Left lung (tissue), 10 donors: ENCODE data around the gene KDF1. TPM values are rescaled to one million over a fixed set of nuclear protein-coding genes. Genes with fewer than 3 reads are reported as not detected.
"Not testable (repeated sequence)": the region's sequence is repeated elsewhere in the genome, so short reads cannot be mapped to it uniquely, and the experiment has no call there.

Experiments
- ATAC-seq: fragments of 200-7000 bp; cut with Tn5 transposase; one replicate; pipeline ENCODE4 v1.9.1; 2020; ENCODE audit warnings: moderate library complexity
- DNase-seq, 4 donors: peaks; one replicate each; pipeline ENCODE4 v3.0.0-alpha.2; 2013 to 2020
- H3K27ac ChIP-seq, 2 donors: fragments of 200-600 bp; sonication (generic) in 1 of 2; one replicate each; pipeline versions ENCODE4 v1.5.0 to v1.8.0; 2020 to 2021
- H3K27me3 ChIP-seq, 2 donors: fragments of 200-600 bp; sonication (generic) in 1 of 2; one replicate each; pipeline versions ENCODE4 v1.5.0 to v1.8.0; 2020 to 2021
- H3K36me3 ChIP-seq, 2 donors: fragments of 200-600 bp; sonication (generic) in 1 of 2; one replicate each; pipeline versions ENCODE4 v1.5.0 to v1.8.0; 2020 to 2021
- H3K4me1 ChIP-seq, 2 donors: fragments of 200-600 bp; one replicate each; pipeline ENCODE4 v1.8.0; 2021
- H3K4me3 ChIP-seq, 2 donors: fragments of 200-600 bp; sonication (generic) in 1 of 2; one replicate each; pipeline versions ENCODE4 v1.5.0 to v1.8.0; 2020 to 2021; ENCODE audit warnings: mild to moderate bottlenecking in 1 of 2
- H3K9me3 ChIP-seq, 2 donors: fragments of 200-600 bp; sonication (generic) in 1 of 2; one replicate each; pipeline versions ENCODE4 v1.5.0 to v1.8.0; 2020 to 2021
- intact Hi-C, 2 donors: fragments of 100-400 bp; cut with DNase I; formaldehyde crosslinking; loops; one replicate each; pipeline versions ENCODE4 v1.11.2 to v1.14.2; 2022
- polyA plus RNA-seq, 6 donors: library from polyadenylated mRNA; unstranded; fragments of 120-200 nt; gene quantifications; one replicate each; pipeline ENCODE4 v1.2.1, GENCODE V29; 2013; ENCODE audit not compliant: insufficient read length in 6 of 6
- total RNA-seq, 2 donors: library from RNA; stranded (reverse); fragmentation: NEBNext Ultra II Directional; extraction: Animal tissue kit (Norgen Biotek cat#: 25700); gene quantifications; one replicate each; pipeline ENCODE4 v1.2.1, GENCODE V29; 2021
- TF ChIP-seq, protein P1 (sequence below), 2 donors: fragments of 200-600 bp; sonication (generic) in 1 of 2; IDR thresholded peaks; one replicate each; pipeline versions ENCODE4 v1.5.0 to v1.8.0; 2021; ENCODE audit warnings: antibody characterized with exemption in 2 of 2
- donor health status: DM: no; HTN: yes; CAD: no.
- donor health status: DM: no; HTN: no; CAD: no.

KDF1 gene
- total and polyA plus RNA-seq, 8 donors = 6.7 to 12.1 (median 7.9) TPM

GRCh38 chr1:26994020-26994786 lies 33.9 kb upstream of the KDF1 start:
- DNase-seq (peak in 1 of 4 donors; percentile 83), ATAC-seq (no peak)
- H3K27ac ChIP-seq = peak overlapping the region in 1 of 2 donors; percentile 48
- H3K4me1 ChIP-seq = peaks cover 11 to 56% of the 10 kb centered on the region in 2 donors
- TF ChIP-seq, protein P1, sequence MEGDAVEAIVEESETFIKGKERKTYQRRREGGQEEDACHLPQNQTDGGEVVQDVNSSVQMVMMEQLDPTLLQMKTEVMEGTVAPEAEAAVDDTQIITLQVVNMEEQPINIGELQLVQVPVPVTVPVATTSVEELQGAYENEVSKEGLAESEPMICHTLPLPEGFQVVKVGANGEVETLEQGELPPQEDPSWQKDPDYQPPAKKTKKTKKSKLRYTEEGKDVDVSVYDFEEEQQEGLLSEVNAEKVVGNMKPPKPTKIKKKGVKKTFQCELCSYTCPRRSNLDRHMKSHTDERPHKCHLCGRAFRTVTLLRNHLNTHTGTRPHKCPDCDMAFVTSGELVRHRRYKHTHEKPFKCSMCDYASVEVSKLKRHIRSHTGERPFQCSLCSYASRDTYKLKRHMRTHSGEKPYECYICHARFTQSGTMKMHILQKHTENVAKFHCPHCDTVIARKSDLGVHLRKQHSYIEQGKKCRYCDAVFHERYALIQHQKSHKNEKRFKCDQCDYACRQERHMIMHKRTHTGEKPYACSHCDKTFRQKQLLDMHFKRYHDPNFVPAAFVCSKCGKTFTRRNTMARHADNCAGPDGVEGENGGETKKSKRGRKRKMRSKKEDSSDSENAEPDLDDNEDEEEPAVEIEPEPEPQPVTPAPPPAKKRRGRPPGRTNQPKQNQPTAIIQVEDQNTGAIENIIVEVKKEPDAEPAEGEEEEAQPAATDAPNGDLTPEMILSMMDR (IDR thresholded peaks at IDR 0.05) = no peak
- no peaks in the 10 kb centered on the region for H3K36me3 ChIP-seq
- peak overlapping the region; percentile 62 to 72 for H3K4me3 ChIP-seq
- H3K27me3 ChIP-seq = peaks cover 15 to 75% of the 10 kb centered on the region in 2 donors
- intact Hi-C loops = no loop called here
- H3K9me3 ChIP-seq = no peaks in the 10 kb centered on the region

DNA sequence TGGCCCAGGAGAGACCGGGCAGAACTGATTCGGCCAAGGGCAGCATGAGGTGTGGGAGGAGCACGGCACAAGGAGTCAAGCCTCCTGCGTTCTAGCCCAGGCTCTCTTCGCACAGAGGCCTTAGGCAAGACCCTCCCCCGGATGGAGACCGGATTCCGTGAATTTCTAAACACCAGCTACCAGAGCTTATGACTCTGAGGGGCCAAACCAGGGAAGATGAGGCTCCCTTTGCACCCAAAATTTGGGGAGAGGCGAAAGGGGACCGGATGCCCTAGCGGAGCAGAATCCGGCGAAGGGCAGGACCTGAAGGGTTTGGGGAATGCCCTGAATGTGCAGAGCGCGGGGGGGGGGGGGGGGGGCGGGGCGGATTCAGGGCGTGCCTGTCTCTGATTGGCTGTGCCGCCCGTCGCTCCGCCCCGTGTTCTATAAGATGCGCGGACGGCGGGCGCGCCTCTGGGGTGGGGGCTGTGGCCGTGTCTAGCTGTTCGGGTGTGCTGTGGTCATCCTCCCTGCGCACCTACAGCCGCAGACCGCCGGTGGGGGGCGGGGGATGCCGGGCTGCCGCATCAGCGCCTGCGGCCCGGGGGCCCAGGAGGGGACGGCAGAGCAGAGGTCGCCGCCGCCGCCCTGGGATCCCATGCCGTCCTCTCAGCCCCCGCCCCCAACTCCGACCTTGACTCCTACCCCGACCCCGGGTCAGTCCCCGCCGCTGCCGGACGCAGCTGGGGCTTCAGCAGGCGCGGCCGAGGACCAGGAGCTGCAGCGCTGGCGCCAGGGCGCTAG lies 33.2 kb upstream of the KDF1 start, which contains the start of gene TRNP1:
TSS of gene TRNP1 (plus strand) at position 456 of the 783 bp plus-strand sequence. CDS start at position 551, 95 bp downstream.
- intact Hi-C loops = no loop called here
- Histone ChIP-seq H3K9me3 (no peaks in the 10 kb centered on the region), H3K4me3 (peak within 1 kb of the TSS; percentile 62 to 72), H3K27me3 (peaks cover 15 to 78% of the 10 kb centered on the region in 2 donors), H3K27ac (peak within 1 kb of the TSS in 1 of 2 donors; percentile 48), H3K4me1 (peaks cover 6 to 51% of the 10 kb centered on the region in 2 donors), H3K36me3 (no peaks in the 10 kb centered on the region)
- DNase-seq = peak in 3 of 4 donors; percentile 57 to 92 (median 73)
- TF ChIP-seq, protein P1 (IDR thresholded peaks at IDR 0.05) = no peak
- peak; percentile 69 for ATAC-seq

DNA sequence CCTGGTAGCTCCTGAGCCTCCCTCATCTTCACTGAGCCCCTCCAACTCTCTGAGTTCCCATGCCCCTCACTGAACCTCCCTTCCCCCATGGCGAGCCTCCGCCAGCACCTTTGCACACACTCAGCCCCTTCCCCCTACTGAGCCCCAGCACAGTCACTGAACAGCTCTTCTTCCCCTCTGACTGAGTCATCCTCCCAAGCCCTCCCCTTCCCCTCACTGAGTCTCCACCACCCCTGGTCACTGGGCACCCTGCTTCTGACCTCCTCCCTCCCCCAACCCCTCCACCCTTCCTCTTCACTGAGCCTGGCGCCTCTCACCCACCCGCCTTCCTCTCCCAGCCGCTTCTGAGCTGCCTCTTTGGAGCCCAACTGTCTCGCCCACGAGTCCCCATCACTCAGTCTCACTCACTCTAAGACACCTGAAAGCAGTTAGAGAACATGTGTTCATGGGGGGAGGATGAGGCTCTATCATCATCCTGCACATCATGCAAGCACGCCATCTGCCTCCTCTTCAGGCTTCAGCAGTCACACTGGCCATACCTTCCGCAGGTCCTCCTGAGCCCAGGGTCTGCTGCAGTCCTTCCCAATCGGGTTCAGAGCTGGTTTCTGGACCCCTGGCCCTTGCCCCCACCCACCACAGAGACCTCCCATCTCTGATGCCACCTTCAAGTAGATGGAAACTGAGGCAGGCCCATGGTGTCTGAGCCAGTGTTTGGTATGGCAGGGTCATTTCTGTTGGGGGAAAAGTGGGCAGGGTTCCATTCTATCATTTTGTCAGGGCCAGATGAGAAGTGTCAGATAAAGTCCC lies 31.2 kb upstream of the KDF1 start:
- H3K9me3 ChIP-seq = no peaks in the 10 kb centered on the region
- ATAC-seq (peak; percentile 5), DNase-seq (no peak)
- TF ChIP-seq, protein P1 (IDR thresholded peaks at IDR 0.05) = no peak
- H3K36me3 ChIP-seq = no peaks in the 10 kb centered on the region
- H3K4me1 ChIP-seq = peaks cover 0 to 37% of the 10 kb centered on the region in 2 donors
- no peak overlapping the region for H3K27ac ChIP-seq
- no peak overlapping the region for H3K4me3 ChIP-seq
- peaks cover 15 to 81% of the 10 kb centered on the region in 2 donors for H3K27me3 ChIP-seq
- intact Hi-C loops = no loop called here

GRCh38 chr1:26989403-26990109 lies 29.3 kb upstream of the KDF1 start:
- intact Hi-C loops, H3K4me3 ChIP-seq, DNase-seq, H3K27ac ChIP-seq, ATAC-seq, H3K36me3 ChIP-seq, H3K9me3 ChIP-seq: not testable (repeated sequence)
- H3K4me1 ChIP-seq = peaks cover 0 to 31% of the 10 kb centered on the region in 2 donors
- peaks cover 8 to 68% of the 10 kb centered on the region in 2 donors for H3K27me3 ChIP-seq

GRCh38 chr1:26986658-26987057 lies 26.4 kb upstream of the KDF1 start:
- H3K36me3 ChIP-seq = no peaks in the 10 kb centered on the region
- TF ChIP-seq, protein P1 (IDR thresholded peaks at IDR 0.05) = no peak
- H3K4me1 ChIP-seq = peaks cover 0 to 14% of the 10 kb centered on the region in 2 donors
- intact Hi-C loops = no loop called here
- no peak overlapping the region for H3K4me3 ChIP-seq
- no peak overlapping the region for H3K27ac ChIP-seq
- peaks cover 0 to 49% of the 10 kb centered on the region in 2 donors for H3K27me3 ChIP-seq
- H3K9me3 ChIP-seq = no peaks in the 10 kb centered on the region
- DNase-seq (no peak), ATAC-seq (no peak)
